Aorta (tissue), 5 donors: Measurements from ENCODE around the gene TBX2. TPM values are rescaled to one million over a fixed set of nuclear protein-coding genes. Genes with fewer than 3 reads are reported as not detected.

Source experiments
- ATAC-seq: fragments of 200-7000 bp; cut with Tn5 transposase; one replicate; pipeline ENCODE4 v1.9.1; 2022; ENCODE audit warnings: moderate library complexity; ENCODE audit not compliant: low FRiP score
- DNase-seq, 2 donors: peaks; one replicate each; pipeline ENCODE4 v3.0.0-alpha.2; 2020
- H3K27ac ChIP-seq, 2 donors: one replicate each; pipeline ENCODE4 v1.5.1; 2013; ENCODE audit warnings: low read length in 2 of 2, mild to moderate bottlenecking in 2 of 2, moderate library complexity in 2 of 2, control low read depth in 1 of 2, inconsistent platforms in 1 of 2, low read depth in 1 of 2
- H3K27me3 ChIP-seq, 2 donors: one replicate each; pipeline ENCODE4 v1.6.1; 2013; ENCODE audit warnings: control low read depth in 1 of 2, low read length in 1 of 2, mild to moderate bottlenecking in 1 of 2, moderate library complexity in 1 of 2; ENCODE audit not compliant: insufficient read depth in 2 of 2, control insufficient read depth in 1 of 2
- H3K36me3 ChIP-seq, 2 donors: one replicate each; pipeline ENCODE4 v1.6.1; 2013; ENCODE audit warnings: control low read depth in 1 of 2, low read length in 1 of 2, mild to moderate bottlenecking in 1 of 2; ENCODE audit not compliant: insufficient read depth in 2 of 2, control insufficient read depth in 1 of 2
- H3K4me1 ChIP-seq, 2 donors: one replicate each; pipeline ENCODE4 v1.6.1; 2013; ENCODE audit warnings: low read length in 2 of 2, control low read depth in 1 of 2, mild to moderate bottlenecking in 1 of 2, moderate library complexity in 1 of 2; ENCODE audit not compliant: insufficient read depth in 2 of 2, control insufficient read depth in 1 of 2
- H3K4me3 ChIP-seq, 2 donors: one replicate each; pipeline ENCODE4 v1.5.1; 2013; ENCODE audit warnings: low read length in 2 of 2, control low read depth in 1 of 2, mild to moderate bottlenecking in 1 of 2
- H3K9me3 ChIP-seq: one replicate; pipeline ENCODE4 v1.6.1; 2013; ENCODE audit warnings: mild to moderate bottlenecking, low read length; ENCODE audit not compliant: control insufficient read depth
- WGBS, 2 donors: extraction: QIAGEN DNeasy Blood & Tissue Kit; methylation state at CpG; one replicate each; pipeline ENCODE4 v1.1.7; 2013; 5-methylcytosine and 5-hydroxymethylcytosine counted together
- intact Hi-C, 2 donors: fragments of 100-400 bp; cut with DNase I; formaldehyde crosslinking; loops; one replicate each; pipeline versions ENCODE4 v1.14.2 to v1.15.0; 2022
- polyA plus RNA-seq, 2 donors: library from polyadenylated mRNA; stranded (reverse); fragments of 200-250 nt; gene quantifications; one replicate each; pipeline ENCODE4 v1.2.3, GENCODE V29; 2013
- total RNA-seq, 2 donors: library from RNA; stranded (reverse); fragmentation: NEBNext Ultra II Directional; extraction: Animal tissue kit (Norgen Biotek cat#: 25700); gene quantifications; one replicate each; pipeline ENCODE4 v1.2.1, GENCODE V29; 2021
- donor health status: healthy with polysubstance abuse.
- donor health status: Bipolar disorder and iron deficiency.
- donor health status: DM: no; HTN: no; CAD: no.
- donor health status: DM: no; HTN: no; CAD: no.
- donor health status: DM: yes; HTN: yes; CAD: no.

The TBX2 gene
- total and polyA plus RNA-seq, 4 donors: 11.5 to 116 (median 35.7) TPM

- H3K9me3 ChIP-seq: no peaks in the 10 kb centered on the region
- 84 to 93% methylated on average over 8 of the region's 8 CpGs for WGBS, 2 donors
- H3K27ac ChIP-seq: no peak overlapping the region
These were observed 20.8 kb upstream of the TBX2 start for GRCh38 chr17:61378658-61379456.

GRCh38 chr17:61379457-61380216 is 20.0 kb upstream of the TBX2 start:
- Histone ChIP-seq H3K9me3 (no peaks in the 10 kb centered on the region), H3K4me1 (no peaks in the 10 kb centered on the region), H3K4me3 (no peak overlapping the region), H3K36me3 (no peaks in the 10 kb centered on the region), H3K27me3 (no peaks in the 10 kb centered on the region), H3K27ac (no peak overlapping the region)
- ATAC-seq: no peak
- DNase-seq: peak in 1 of 2 donors; percentile 55
- intact Hi-C loops: no loop called here
- 80 to 86% methylated on average over 21 of the region's 21 CpGs for WGBS, 2 donors

More at GRCh38 chr17:61378658-61379456, 20.8 kb upstream of the TBX2 start:
- H3K4me3 ChIP-seq: no peak overlapping the region
- H3K36me3 ChIP-seq: no peaks in the 10 kb centered on the region
- intact Hi-C loops: no loop called here
- no peaks in the 10 kb centered on the region for H3K4me1 ChIP-seq
- DNase-seq (peak in 1 of 2 donors; percentile 39), ATAC-seq (no peak)
- no peaks in the 10 kb centered on the region for H3K27me3 ChIP-seq

GRCh38 chr17:61380217-61380835 is 19.3 kb upstream of the TBX2 start:
- intact Hi-C loops: no loop called here
- WGBS, 2 donors: 90% methylated on average over 10 of the region's 10 CpGs
- ATAC-seq: no peak

GRCh38 chr17:61380836-61381525 is 18.7 kb upstream of the TBX2 start:
- 92 to 94% methylated on average over 18 of the region's 18 CpGs for WGBS, 2 donors
- H3K27me3 ChIP-seq: no peaks in the 10 kb centered on the region
- no peak overlapping the region for H3K4me3 ChIP-seq
- ATAC-seq (no peak), DNase-seq (peak in 1 of 2 donors; percentile 58)
- no peak overlapping the region for H3K27ac ChIP-seq
- intact Hi-C loops: no loop called here
- H3K9me3 ChIP-seq: no peaks in the 10 kb centered on the region
- no peaks in the 10 kb centered on the region for H3K36me3 ChIP-seq
- H3K4me1 ChIP-seq: no peaks in the 10 kb centered on the region

More at GRCh38 chr17:61380217-61380835, 19.3 kb upstream of the TBX2 start:
- no peaks in the 10 kb centered on the region for H3K4me1 ChIP-seq
- no peak overlapping the region for H3K4me3 ChIP-seq
- H3K27me3 ChIP-seq: no peaks in the 10 kb centered on the region
- no peak for DNase-seq
- H3K36me3 ChIP-seq: no peaks in the 10 kb centered on the region
- no peaks in the 10 kb centered on the region for H3K9me3 ChIP-seq
- no peak overlapping the region for H3K27ac ChIP-seq

- Histone ChIP-seq H3K36me3 (no peaks in the 10 kb centered on the region), H3K27me3 (no peaks in the 10 kb centered on the region), H3K4me3 (no peak overlapping the region), H3K27ac (no peak overlapping the region), H3K9me3 (no peaks in the 10 kb centered on the region), H3K4me1 (no peaks in the 10 kb centered on the region)
- intact Hi-C loops: no loop called here
- ATAC-seq (no peak), DNase-seq (peak in 1 of 2 donors; percentile 11)
- 94% methylated on average over 5 of the region's 5 CpGs for WGBS, 2 donors
These were observed 18.1 kb upstream of the TBX2 start for GRCh38 chr17:61381537-61381936.

- H3K27ac ChIP-seq: no peak overlapping the region
- no peaks in the 10 kb centered on the region for H3K4me1 ChIP-seq
- H3K36me3 ChIP-seq: no peaks in the 10 kb centered on the region
- WGBS, 2 donors: 94 to 95% methylated on average over 16 of the region's 16 CpGs
- no peaks in the 10 kb centered on the region for H3K9me3 ChIP-seq
- no peaks in the 10 kb centered on the region for H3K27me3 ChIP-seq
- ATAC-seq (no peak), DNase-seq (peak in 1 of 2 donors; percentile 61)
- no peak overlapping the region for H3K4me3 ChIP-seq
- intact Hi-C loops: no loop called here
These were observed 16.6 kb upstream of the TBX2 start for GRCh38 chr17:61382796-61383688.

GRCh38 chr17:61383689-61384201 is 15.9 kb upstream of the TBX2 start:
- Histone ChIP-seq H3K9me3 (no peaks in the 10 kb centered on the region), H3K27ac (no peak overlapping the region), H3K4me3 (no peak overlapping the region), H3K27me3 (no peaks in the 10 kb centered on the region), H3K36me3 (no peaks in the 10 kb centered on the region), H3K4me1 (no peaks in the 10 kb centered on the region)
- DNase-seq: peak in 1 of 2 donors; percentile 66
- intact Hi-C loops: no loop called here
- WGBS, 2 donors: 93 to 94% methylated on average over 18 of the region's 18 CpGs
- ATAC-seq: no peak
